ENCODE results near the gene TPRG1.
A peak's percentile ranks its signal among the peaks of the same experiment; 100 is the strongest.

Gene TPRG1

DNA sequence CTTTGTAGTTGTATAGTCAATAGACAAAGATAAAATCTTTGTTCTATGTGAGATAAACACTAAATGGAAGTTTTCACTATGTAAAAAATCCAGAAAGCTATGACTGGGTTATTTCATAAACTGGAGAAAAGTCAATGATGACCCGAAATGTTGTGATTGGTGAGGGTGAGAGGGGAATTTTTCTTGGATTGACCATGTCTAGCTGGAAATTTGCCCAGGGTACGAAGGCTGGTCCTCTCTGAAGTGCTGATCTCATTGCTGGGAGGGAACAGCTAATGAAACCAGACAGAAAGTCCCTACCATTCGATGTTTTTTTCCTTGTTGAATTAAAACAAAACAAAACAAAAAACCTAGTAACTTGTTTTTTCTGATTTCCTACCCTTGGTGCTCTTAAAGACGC, 14.3 kb downstream of the TPRG1 start:
- no peaks in the 10 kb centered on the region for H3K36me3 Mint-ChIP-seq (ENCODE audit: low read depth)
- ATAC-seq (no peak), DNase-seq (no peak)
- H3K27ac Mint-ChIP-seq, result no peak overlapping the region
- peaks cover 29% of the 10 kb centered on the region for H3K9me3 Mint-ChIP-seq
- no peaks in the 10 kb centered on the region for H3K27me3 Mint-ChIP-seq
- H3K4me1 Mint-ChIP-seq, result no peaks in the 10 kb centered on the region
- no peak overlapping the region for H3K4me3 Mint-ChIP-seq

GRCh38 chr3:189188466-189188865, 16.7 kb downstream of the TPRG1 start:
- Mint-ChIP-seq H3K4me1 (no peaks in the 10 kb centered on the region), H3K36me3 (ENCODE audit: low read depth) (no peaks in the 10 kb centered on the region), H3K9me3 (peaks cover 30% of the 10 kb centered on the region), H3K27me3 (no peaks in the 10 kb centered on the region), H3K27ac (no peak overlapping the region), H3K4me3 (no peak overlapping the region)
- ATAC-seq (no peak), DNase-seq (no peak)

DNA sequence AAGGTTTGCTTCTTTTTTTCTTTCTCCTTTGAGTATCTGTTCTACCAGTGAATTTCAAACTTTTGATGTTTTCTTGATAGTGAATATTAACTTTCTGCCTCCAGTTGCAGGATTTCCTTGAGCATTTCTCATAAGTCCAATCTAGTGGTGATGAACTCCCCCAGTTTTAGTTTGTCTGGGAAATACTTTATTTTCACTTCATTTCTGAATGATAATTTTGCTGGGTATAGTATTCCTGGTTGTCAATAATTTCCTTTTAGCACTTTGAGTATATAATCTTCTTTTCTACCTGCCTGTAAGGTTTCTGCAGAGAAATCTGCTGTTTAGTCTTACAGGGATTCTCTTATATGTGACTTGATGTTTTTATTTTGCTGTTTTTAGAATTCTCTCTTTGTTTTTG, 21.0 kb downstream of the TPRG1 start:
- peaks cover 44% of the 10 kb centered on the region for H3K9me3 Mint-ChIP-seq
- ATAC-seq, result no peak
- no peak overlapping the region for H3K4me3 Mint-ChIP-seq

GRCh38 chr3:189195302-189195701, 23.5 kb downstream of the TPRG1 start:
- peak; percentile 3 for DNase-seq
- no peaks in the 10 kb centered on the region for H3K4me1 Mint-ChIP-seq
- ATAC-seq, result peak; percentile 59
- H3K4me3 Mint-ChIP-seq, result no peak overlapping the region
- H3K27ac Mint-ChIP-seq, result no peak overlapping the region
- peaks cover 47% of the 10 kb centered on the region for H3K9me3 Mint-ChIP-seq
- peaks cover 3% of the 10 kb centered on the region for H3K36me3 Mint-ChIP-seq (ENCODE audit: low read depth)
- no peaks in the 10 kb centered on the region for H3K27me3 Mint-ChIP-seq

More for the DNA sequence above, 21.0 kb downstream of the TPRG1 start:
- no peaks in the 10 kb centered on the region for H3K4me1 Mint-ChIP-seq
- DNase-seq, result no peak
- no peaks in the 10 kb centered on the region for H3K27me3 Mint-ChIP-seq
- H3K36me3 Mint-ChIP-seq (ENCODE audit: low read depth), result peaks cover 3% of the 10 kb centered on the region
- H3K27ac Mint-ChIP-seq, result no peak overlapping the region

- Mint-ChIP-seq H3K27ac (no peak overlapping the region), H3K36me3 (ENCODE audit: low read depth) (no peaks in the 10 kb centered on the region), H3K4me3 (no peak overlapping the region), H3K27me3 (peaks cover 6% of the 10 kb centered on the region), H3K4me1 (no peaks in the 10 kb centered on the region), H3K9me3 (peaks cover 6% of the 10 kb centered on the region)
- DNase-seq (no peak), ATAC-seq (no peak)
Observed at GRCh38 chr3:189202106-189202505, 30.3 kb downstream of the TPRG1 start.

- Mint-ChIP-seq H3K36me3 (ENCODE audit: low read depth) (no peaks in the 10 kb centered on the region), H3K27me3 (peaks cover 6% of the 10 kb centered on the region), H3K4me1 (no peaks in the 10 kb centered on the region), H3K27ac (no peak overlapping the region), H3K9me3 (peaks cover 4% of the 10 kb centered on the region), H3K4me3 (no peak overlapping the region)
- ATAC-seq (no peak), DNase-seq (no peak)
Observed at GRCh38 chr3:189202583-189202982, 30.8 kb downstream of the TPRG1 start.

- H3K36me3 Mint-ChIP-seq (ENCODE audit: low read depth), result no peaks in the 10 kb centered on the region
- no peaks in the 10 kb centered on the region for H3K9me3 Mint-ChIP-seq
- H3K27ac Mint-ChIP-seq, result no peak overlapping the region
- H3K4me3 Mint-ChIP-seq, result no peak overlapping the region
- H3K4me1 Mint-ChIP-seq, result no peaks in the 10 kb centered on the region
- ATAC-seq, result no peak
- no peak for DNase-seq
- H3K27me3 Mint-ChIP-seq, result peaks cover 6% of the 10 kb centered on the region
Observed at GRCh38 chr3:189204167-189204866, 32.5 kb downstream of the TPRG1 start.

DNA sequence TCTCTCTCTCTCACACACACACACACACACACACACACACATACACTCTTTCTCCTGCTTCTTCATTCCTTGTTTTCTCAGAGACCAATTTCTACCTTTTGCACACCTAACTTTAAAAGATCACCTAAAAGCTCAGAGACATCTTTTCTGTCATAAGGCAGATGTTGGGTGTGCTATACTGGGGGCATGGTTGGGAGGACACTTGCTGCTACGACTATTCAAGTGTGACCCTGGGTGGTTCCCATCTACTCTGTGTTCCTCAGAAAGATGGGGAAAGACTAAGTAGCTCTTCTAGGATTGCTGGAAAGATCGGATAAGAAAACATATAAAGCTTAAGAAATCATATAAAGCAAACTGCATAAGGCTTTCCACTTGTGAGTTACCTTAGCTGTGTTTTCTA, 33.2 kb downstream of the TPRG1 start:
- Mint-ChIP-seq H3K4me1 (no peaks in the 10 kb centered on the region), H3K4me3 (no peak overlapping the region), H3K27ac (no peak overlapping the region), H3K9me3 (no peaks in the 10 kb centered on the region), H3K36me3 (ENCODE audit: low read depth) (no peaks in the 10 kb centered on the region), H3K27me3 (peaks cover 6% of the 10 kb centered on the region)
- no peak for ATAC-seq
- no peak for DNase-seq

DNA sequence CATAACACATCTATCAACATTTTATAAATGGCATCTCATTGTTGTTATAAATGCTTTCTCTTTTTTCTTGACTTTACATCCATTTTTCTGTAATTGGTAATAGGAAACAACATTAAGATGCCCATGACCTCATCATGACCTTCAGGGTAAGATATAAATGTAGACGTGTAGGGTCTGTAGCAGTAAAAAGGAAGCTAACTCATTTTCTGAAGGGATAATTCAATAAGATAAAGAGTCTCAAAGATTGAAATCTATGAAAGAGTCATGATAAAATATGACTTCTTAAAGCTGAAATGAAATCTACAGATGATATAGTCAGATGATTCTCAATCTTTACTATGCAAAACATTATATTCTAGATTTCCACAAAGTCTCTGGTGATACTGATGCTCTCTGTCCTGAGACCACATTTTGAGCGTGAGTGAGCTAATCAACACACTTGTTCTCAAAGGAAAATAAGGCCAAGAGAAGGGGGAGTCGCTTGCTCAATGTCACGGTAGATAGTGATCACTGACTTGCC, 38.5 kb downstream of the TPRG1 start:
- H3K36me3 Mint-ChIP-seq (ENCODE audit: low read depth), result no peaks in the 10 kb centered on the region
- DNase-seq (no peak), ATAC-seq (no peak)
- no peak overlapping the region for H3K27ac Mint-ChIP-seq
- H3K27me3 Mint-ChIP-seq, result no peaks in the 10 kb centered on the region
- no peak overlapping the region for H3K4me3 Mint-ChIP-seq
- H3K4me1 Mint-ChIP-seq, result no peaks in the 10 kb centered on the region
- H3K9me3 Mint-ChIP-seq, result no peaks in the 10 kb centered on the region

DNA sequence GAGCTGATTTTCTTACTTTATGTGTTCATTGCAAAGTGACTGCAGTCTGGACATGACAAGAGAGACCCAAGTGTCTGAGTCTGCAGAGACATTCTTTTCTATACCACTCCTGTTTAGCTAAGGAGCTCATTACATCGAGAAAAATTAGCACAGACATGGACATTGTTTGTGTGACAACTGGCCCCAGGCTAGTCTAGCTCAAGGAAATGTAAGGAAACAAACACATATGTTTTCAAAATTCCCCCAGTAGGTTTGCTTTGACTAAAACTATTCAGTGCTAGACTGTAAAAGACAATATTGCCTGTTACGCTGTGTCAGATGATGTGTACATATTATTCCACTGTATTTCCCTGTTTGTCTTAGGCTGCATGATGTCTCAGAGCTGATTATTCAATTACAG, 40.9 kb downstream of the TPRG1 start:
- H3K4me1 Mint-ChIP-seq, result no peaks in the 10 kb centered on the region

GRCh38 chr3:189214651-189215050, 42.9 kb downstream of the TPRG1 start:
- H3K36me3 Mint-ChIP-seq (ENCODE audit: low read depth), result peaks cover 2% of the 10 kb centered on the region
- ATAC-seq (no peak), DNase-seq (no peak)
- H3K27me3 Mint-ChIP-seq, result no peaks in the 10 kb centered on the region
- H3K9me3 Mint-ChIP-seq, result no peaks in the 10 kb centered on the region
- H3K27ac Mint-ChIP-seq, result no peak overlapping the region
- H3K4me3 Mint-ChIP-seq, result no peak overlapping the region
- no peaks in the 10 kb centered on the region for H3K4me1 Mint-ChIP-seq

More for the DNA sequence above, 40.9 kb downstream of the TPRG1 start:
- Mint-ChIP-seq H3K36me3 (ENCODE audit: low read depth) (no peaks in the 10 kb centered on the region), H3K9me3 (no peaks in the 10 kb centered on the region), H3K27ac (no peak overlapping the region), H3K27me3 (no peaks in the 10 kb centered on the region), H3K4me3 (no peak overlapping the region)
- DNase-seq (no peak), ATAC-seq (no peak)

- H3K27ac Mint-ChIP-seq, result no peak overlapping the region
- ATAC-seq, result no peak
Observed at GRCh38 chr3:189222927-189223636, 51.3 kb downstream of the TPRG1 start.

GRCh38 chr3:189225431-189225830, 53.7 kb downstream of the TPRG1 start:
- Mint-ChIP-seq H3K4me3 (no peak overlapping the region), H3K27me3 (no peaks in the 10 kb centered on the region), H3K9me3 (no peaks in the 10 kb centered on the region), H3K27ac (no peak overlapping the region), H3K36me3 (ENCODE audit: low read depth) (no peaks in the 10 kb centered on the region), H3K4me1 (no peaks in the 10 kb centered on the region)
- DNase-seq, result no peak
- ATAC-seq, result no peak

More at GRCh38 chr3:189222927-189223636, 51.3 kb downstream of the TPRG1 start:
- DNase-seq, result no peak
- H3K4me3 Mint-ChIP-seq, result no peak overlapping the region
- no peaks in the 10 kb centered on the region for H3K9me3 Mint-ChIP-seq
- no peaks in the 10 kb centered on the region for H3K4me1 Mint-ChIP-seq
- H3K27me3 Mint-ChIP-seq, result no peaks in the 10 kb centered on the region
- H3K36me3 Mint-ChIP-seq (ENCODE audit: low read depth), result peaks cover 2% of the 10 kb centered on the region

GRCh38 chr3:189227249-189227648, 55.5 kb downstream of the TPRG1 start:
- Mint-ChIP-seq H3K27me3 (no peaks in the 10 kb centered on the region), H3K27ac (no peak overlapping the region), H3K9me3 (no peaks in the 10 kb centered on the region), H3K36me3 (ENCODE audit: low read depth) (no peaks in the 10 kb centered on the region), H3K4me3 (no peak overlapping the region), H3K4me1 (no peaks in the 10 kb centered on the region)
- DNase-seq (no peak), ATAC-seq (no peak)

- H3K4me1 Mint-ChIP-seq, result peaks cover 10% of the 10 kb centered on the region
- H3K4me3 Mint-ChIP-seq, result no peak overlapping the region
- no peak overlapping the region for H3K27ac Mint-ChIP-seq
- no peaks in the 10 kb centered on the region for H3K36me3 Mint-ChIP-seq (ENCODE audit: low read depth)
- H3K27me3 Mint-ChIP-seq, result peaks cover 2% of the 10 kb centered on the region
- DNase-seq (no peak), ATAC-seq (no peak)
- H3K9me3 Mint-ChIP-seq, result no peaks in the 10 kb centered on the region
Observed at GRCh38 chr3:189229196-189229828, 57.5 kb downstream of the TPRG1 start.

Measured in activated naive CD8-positive, alpha-beta T cell treated with anti-CD3 and anti-CD28 coated beads, Interleukin-2, amount 50 U/mL, for 24 hours (primary cell).